ENCODE data around the gene FAM53B.

Gene FAM53B

GRCh38 chr10:124696446-124697392 lies 47.5 kb downstream of the FAM53B start:
- no peak for DNase-seq (ENCODE audit: low read depth)

- DNase-seq (ENCODE audit: low read depth), result no peak
Observed at GRCh38 chr10:124695259-124695658, 48.9 kb downstream of the FAM53B start.

GRCh38 chr10:124694481-124695220 lies 49.5 kb downstream of the FAM53B start:
- DNase-seq (ENCODE audit: low read depth), result no peak

- no peak for DNase-seq (ENCODE audit: low read depth)
Observed at GRCh38 chr10:124693801-124694416, 50.3 kb downstream of the FAM53B start.

GRCh38 chr10:124693396-124693795 lies 50.8 kb downstream of the FAM53B start:
- DNase-seq (ENCODE audit: low read depth), result no peak

- no peak for DNase-seq (ENCODE audit: low read depth)
Observed at GRCh38 chr10:124692100-124692446, 52.1 kb downstream of the FAM53B start.

GRCh38 chr10:124691421-124692099 lies 52.6 kb downstream of the FAM53B start:
- no peak for DNase-seq (ENCODE audit: low read depth)

GRCh38 chr10:124691002-124691401 lies 53.2 kb downstream of the FAM53B start:
- DNase-seq (ENCODE audit: low read depth), result no peak

- DNase-seq (ENCODE audit: low read depth), result no peak
Observed at GRCh38 chr10:124689911-124690498, 54.2 kb downstream of the FAM53B start.

- peak; percentile 64 for DNase-seq (ENCODE audit: low read depth)
Observed at GRCh38 chr10:124688889-124689670, 55.1 kb downstream of the FAM53B start.

GRCh38 chr10:124688386-124688785 lies 55.8 kb downstream of the FAM53B start:
- no peak for DNase-seq (ENCODE audit: low read depth)

GRCh38 chr10:124686707-124687376 lies 57.3 kb downstream of the FAM53B start:
- no peak for DNase-seq (ENCODE audit: low read depth)

- DNase-seq (ENCODE audit: low read depth), result no peak
Observed at GRCh38 chr10:124685261-124685660, 58.9 kb downstream of the FAM53B start.

- DNase-seq (ENCODE audit: low read depth), result no peak
Observed at GRCh38 chr10:124683814-124684213, 60.4 kb downstream of the FAM53B start.

GRCh38 chr10:124681626-124682552 lies 62.3 kb downstream of the FAM53B start:
- no peak for DNase-seq (ENCODE audit: low read depth)

- DNase-seq (ENCODE audit: low read depth), result no peak
Observed at GRCh38 chr10:124681091-124681490, 63.1 kb downstream of the FAM53B start.

- DNase-seq (ENCODE audit: low read depth), result no peak
Observed at GRCh38 chr10:124680675-124681074, 63.5 kb downstream of the FAM53B start.

- DNase-seq (ENCODE audit: low read depth), result no peak
Observed at GRCh38 chr10:124679401-124679800, 64.8 kb downstream of the FAM53B start.

GRCh38 chr10:124678557-124679240 lies 65.5 kb downstream of the FAM53B start:
- no peak for DNase-seq (ENCODE audit: low read depth)
